Heart left ventricle (tissue), 13 donors: ENCODE results near the gene EOGT.

ENCODE experiments used
- CTCF ChIP-seq, 12 donors: fragments of 200-600 bp; sonication (generic) in 4 of 12; IDR thresholded peaks; one replicate each; pipeline versions ENCODE4 v1.5.0 to v1.8.0; 2018 to 2022; ENCODE audit warnings: antibody characterized with exemption in 12 of 12, mild to moderate bottlenecking in 5 of 12
- POLR2A ChIP-seq, 2 donors: fragments of 450-650 bp; IDR thresholded peaks; one replicate each; pipeline ENCODE4 v1.6.1; 2017; ENCODE audit warnings: antibody characterized with exemption in 2 of 2, mild to moderate bottlenecking in 2 of 2, moderate library complexity in 2 of 2
- donor health status: ischemic (EF 13 %, LVEDD 7.1; RV severe dilation, severe dysfunction).
- donor health status: DM: no; HTN: yes; CAD: no.
- donor health status: DM: no; HTN: no; CAD: no.
- donor health status: ischemic (EF 25% LVEDD 6.9; RV normal size, moderate dysfunction).
- donor health status: ischemic (EF 25% LVEDD 5.7; RV mildly dilated, moderate dysfunction).
- donor health status: ischemic (EF 35%, LVEDD 5.7; RV mildly dilated, moderate dysfunction).
- donor health status: nonischemic (EF 11% LVEDD 7.7; RV severe dilation, severe dysfunction).
- donor health status: DM: yes; HTN: yes; CAD: no.
- donor health status: PGD.
- donor health status: ischemic (EF 29% LVEDD 5.4; RV normal size, mild dysfunction).
- donor health status: nonischemic (EF 23%, LVEDD 6.1; RV moderate dilation, normal function).

DNA sequence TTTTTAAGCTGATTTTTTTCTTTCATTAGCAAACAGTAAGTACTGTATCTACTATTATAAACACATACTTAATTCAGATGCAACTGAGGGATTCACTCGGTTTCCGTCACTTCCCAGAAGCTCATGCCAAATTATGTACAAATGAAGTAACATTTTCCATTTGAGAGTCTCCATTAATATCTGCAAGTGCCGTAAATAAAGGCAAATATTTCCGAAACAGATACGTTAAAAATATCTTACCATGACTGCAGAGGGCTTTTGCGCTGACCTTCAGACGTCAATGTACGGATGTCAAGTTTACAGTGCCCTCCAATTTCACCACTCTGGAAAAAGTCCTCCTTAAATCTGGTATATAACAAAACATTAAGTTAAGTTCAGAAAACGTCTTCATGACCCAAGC lies 9.3 kb downstream of the EOGT start:
- no peak for TF ChIP-seq CTCF (IDR thresholded peaks at IDR 0.05)
- no peak for TF ChIP-seq POLR2A (IDR thresholded peaks at IDR 0.05)
